IPS-18a (cell line): ENCODE results near the gene BCLAF1.
"Not testable (repeated sequence)": the region's sequence is repeated elsewhere in the genome, so short reads cannot be mapped to it uniquely, and the experiment has no call there.

Experiments used
- H3K27ac ChIP-seq: one replicate; pipeline ENCODE4 v1.5.1; 2013; ENCODE audit warnings: low read length
- H3K27me3 ChIP-seq: one replicate; pipeline ENCODE4 v1.6.1; 2013; ENCODE audit warnings: mild to moderate bottlenecking, low read length; ENCODE audit not compliant: control insufficient read depth, insufficient read depth
- H3K36me3 ChIP-seq: one replicate; pipeline ENCODE4 v1.6.1; 2013; ENCODE audit warnings: low read depth, low read length; ENCODE audit not compliant: control insufficient read depth
- H3K4me1 ChIP-seq: one replicate; pipeline ENCODE4 v1.6.1; 2013; ENCODE audit warnings: low read depth, low read length; ENCODE audit not compliant: control insufficient read depth
- H3K4me3 ChIP-seq: one replicate; pipeline ENCODE4 v1.5.1; 2013; ENCODE audit warnings: low read length
- H3K9ac ChIP-seq: one replicate; pipeline ENCODE4 v1.6.1; 2013; ENCODE audit warnings: mild to moderate bottlenecking, low read length, moderate library complexity
- H3K9me3 ChIP-seq: one replicate; pipeline ENCODE4 v1.6.1; 2013; ENCODE audit warnings: low read depth, low read length; ENCODE audit not compliant: control insufficient read depth

The BCLAF1 gene

GRCh38 chr6:136235233-136235564 is 54.4 kb downstream of the BCLAF1 start:
- H3K9ac ChIP-seq, result no peak overlapping the region
- H3K36me3 ChIP-seq, result no peaks in the 10 kb centered on the region
- no peaks in the 10 kb centered on the region for H3K27me3 ChIP-seq
- H3K27ac ChIP-seq, result no peak overlapping the region
- no peaks in the 10 kb centered on the region for H3K9me3 ChIP-seq
- H3K4me1 ChIP-seq, result no peaks in the 10 kb centered on the region
- no peak overlapping the region for H3K4me3 ChIP-seq

DNA sequence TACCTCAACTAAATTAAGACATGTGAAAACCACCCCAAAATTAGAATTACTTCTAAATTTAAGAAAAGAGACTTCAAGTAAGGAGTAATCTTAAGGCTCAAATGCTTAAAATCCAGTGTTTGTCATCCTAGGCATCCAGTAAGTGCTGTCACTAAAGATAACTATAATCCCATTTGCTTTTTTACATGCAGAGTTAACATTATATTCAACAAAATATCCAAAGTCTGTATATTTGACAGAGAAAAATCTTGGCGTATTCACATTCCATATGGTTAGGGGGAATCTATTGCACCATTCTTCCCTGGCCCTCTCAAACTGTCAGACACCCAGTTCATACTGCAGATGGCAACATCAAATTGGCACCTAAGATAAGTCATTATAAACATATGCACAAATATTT is 56.9 kb downstream of the BCLAF1 start:
- no peaks in the 10 kb centered on the region for H3K4me1 ChIP-seq
- H3K27me3 ChIP-seq, result no peaks in the 10 kb centered on the region
- no peak overlapping the region for H3K9ac ChIP-seq
- H3K36me3 ChIP-seq, result no peaks in the 10 kb centered on the region
- H3K4me3 ChIP-seq, result no peak overlapping the region
- no peaks in the 10 kb centered on the region for H3K9me3 ChIP-seq
- no peak overlapping the region for H3K27ac ChIP-seq

- Histone ChIP-seq H3K36me3 (no peaks in the 10 kb centered on the region), H3K4me1 (no peaks in the 10 kb centered on the region), H3K9me3 (no peaks in the 10 kb centered on the region), H3K9ac (no peak overlapping the region), H3K27me3 (no peaks in the 10 kb centered on the region), H3K4me3 (no peak overlapping the region), H3K27ac (no peak overlapping the region)
These were observed 59.3 kb downstream of the BCLAF1 start for GRCh38 chr6:136230219-136230853.

- Histone ChIP-seq H3K9me3 (no peaks in the 10 kb centered on the region), H3K4me3 (no peak overlapping the region), H3K27me3 (no peaks in the 10 kb centered on the region), H3K27ac (no peak overlapping the region), H3K9ac (no peak overlapping the region), H3K4me1 (no peaks in the 10 kb centered on the region), H3K36me3 (no peaks in the 10 kb centered on the region)
These were observed 60.8 kb downstream of the BCLAF1 start for GRCh38 chr6:136228814-136229213.

- Histone ChIP-seq H3K27me3 (no peaks in the 10 kb centered on the region), H3K9ac (no peak overlapping the region), H3K9me3 (no peaks in the 10 kb centered on the region), H3K4me1 (no peaks in the 10 kb centered on the region), H3K4me3 (no peak overlapping the region), H3K36me3 (no peaks in the 10 kb centered on the region), H3K27ac (no peak overlapping the region)
These were observed 62.8 kb downstream of the BCLAF1 start for GRCh38 chr6:136226674-136227377.

DNA sequence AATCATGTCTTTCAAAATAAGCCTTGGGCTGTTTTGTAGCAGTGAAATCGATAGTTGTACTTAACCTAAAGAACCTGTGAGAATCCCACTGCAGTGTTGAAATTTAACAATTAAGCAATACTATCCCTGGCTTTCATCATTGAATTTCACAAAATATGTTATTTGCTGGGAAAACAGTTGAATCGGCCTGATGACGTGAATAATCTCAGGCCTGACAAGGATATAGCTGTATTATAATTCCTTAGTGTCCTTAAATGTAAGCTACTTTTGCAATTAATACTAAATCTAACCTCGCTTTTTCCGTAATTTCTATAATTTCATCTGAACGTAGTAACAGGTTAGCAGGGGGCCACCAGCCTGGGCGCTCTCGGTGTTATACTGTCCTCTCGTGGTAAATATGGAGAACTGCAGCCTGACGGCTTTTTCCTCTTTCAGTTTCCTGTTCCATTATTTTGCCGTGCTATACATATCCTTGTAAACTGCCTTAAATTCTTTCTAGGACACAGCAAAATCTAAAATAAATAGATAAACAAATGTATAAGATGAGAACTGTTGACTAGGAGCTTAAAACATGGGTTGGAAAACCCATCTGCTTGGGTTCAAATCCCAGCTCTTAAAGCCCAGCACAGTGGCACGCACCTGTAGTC is 63.5 kb downstream of the BCLAF1 start:
- Histone ChIP-seq H3K9ac (no peak overlapping the region), H3K27me3 (no peaks in the 10 kb centered on the region), H3K9me3 (no peaks in the 10 kb centered on the region), H3K27ac (no peak overlapping the region), H3K4me1 (no peaks in the 10 kb centered on the region), H3K4me3 (no peak overlapping the region), H3K36me3 (no peaks in the 10 kb centered on the region)

- no peak overlapping the region for H3K4me3 ChIP-seq
- H3K4me1 ChIP-seq, result no peaks in the 10 kb centered on the region
- no peaks in the 10 kb centered on the region for H3K36me3 ChIP-seq
- no peaks in the 10 kb centered on the region for H3K27me3 ChIP-seq
- H3K9ac ChIP-seq, result no peak overlapping the region
- no peaks in the 10 kb centered on the region for H3K9me3 ChIP-seq
- no peak overlapping the region for H3K27ac ChIP-seq
These were observed 64.2 kb downstream of the BCLAF1 start for GRCh38 chr6:136225496-136225895.

DNA sequence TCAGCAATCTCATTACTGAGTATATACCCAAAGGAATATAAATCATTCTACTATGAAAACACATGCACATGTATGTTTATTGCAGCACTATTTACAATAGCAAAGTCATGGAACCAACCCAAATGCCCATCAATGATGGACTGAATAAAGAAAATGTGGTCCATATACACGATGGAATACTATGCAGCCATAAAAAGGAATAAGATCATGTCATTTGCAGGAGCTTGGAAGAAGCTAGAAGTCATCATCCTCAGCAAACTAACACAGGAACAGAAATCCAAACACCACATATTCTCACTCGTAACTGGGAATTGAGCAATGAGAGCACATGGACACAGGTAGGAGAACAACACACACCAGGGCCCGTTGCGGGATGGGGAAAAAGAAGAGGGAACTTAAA is 64.7 kb downstream of the BCLAF1 start:
- not testable (repeated sequence) for H3K9ac ChIP-seq, H3K4me1 ChIP-seq, H3K36me3 ChIP-seq, H3K4me3 ChIP-seq, H3K27me3 ChIP-seq, H3K27ac ChIP-seq, H3K9me3 ChIP-seq

DNA sequence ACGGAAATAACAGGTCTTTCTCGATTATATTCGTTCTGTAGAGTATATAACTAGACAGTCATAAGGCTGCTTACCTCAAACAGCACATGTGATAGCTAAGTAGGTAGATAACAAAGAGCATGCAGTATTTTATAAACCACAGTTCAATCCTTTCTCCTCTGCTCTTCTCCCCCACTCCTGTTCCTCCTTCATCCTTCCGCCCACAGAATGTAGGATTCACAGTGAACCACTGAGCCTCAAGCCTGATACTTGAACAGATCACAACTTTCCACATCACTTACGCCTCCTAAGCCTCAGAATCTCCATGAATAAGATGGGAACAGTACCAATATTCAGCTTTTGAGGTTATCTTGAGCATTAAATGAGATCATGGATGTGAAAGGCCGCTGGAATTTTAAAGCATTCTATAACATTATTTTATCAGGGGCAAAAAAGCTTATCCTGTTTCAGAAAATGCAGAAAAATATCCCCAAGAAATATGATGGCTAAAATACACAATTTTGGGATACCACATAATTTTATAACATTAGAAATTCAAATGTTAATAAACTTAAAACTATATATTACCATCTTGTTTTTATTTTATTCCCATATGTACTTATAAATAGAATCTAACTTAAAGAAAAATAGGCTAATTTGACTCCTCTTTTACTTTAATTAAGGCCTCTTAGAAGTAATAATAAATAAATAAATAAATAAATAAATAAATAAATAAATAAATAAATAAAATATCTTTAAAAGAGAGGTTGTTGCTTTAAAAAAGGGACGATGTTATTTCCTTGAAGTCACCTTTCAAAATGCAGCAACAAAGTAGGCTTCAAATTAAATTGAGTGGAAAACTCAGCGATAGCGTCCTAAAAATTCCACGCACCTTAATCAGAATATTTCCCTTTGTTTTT is 72.9 kb downstream of the BCLAF1 start:
- no peak overlapping the region for H3K27ac ChIP-seq
- no peak overlapping the region for H3K4me3 ChIP-seq
- no peak overlapping the region for H3K9ac ChIP-seq
- no peaks in the 10 kb centered on the region for H3K9me3 ChIP-seq
- H3K36me3 ChIP-seq, result no peaks in the 10 kb centered on the region
- no peaks in the 10 kb centered on the region for H3K4me1 ChIP-seq
- H3K27me3 ChIP-seq, result no peaks in the 10 kb centered on the region

DNA sequence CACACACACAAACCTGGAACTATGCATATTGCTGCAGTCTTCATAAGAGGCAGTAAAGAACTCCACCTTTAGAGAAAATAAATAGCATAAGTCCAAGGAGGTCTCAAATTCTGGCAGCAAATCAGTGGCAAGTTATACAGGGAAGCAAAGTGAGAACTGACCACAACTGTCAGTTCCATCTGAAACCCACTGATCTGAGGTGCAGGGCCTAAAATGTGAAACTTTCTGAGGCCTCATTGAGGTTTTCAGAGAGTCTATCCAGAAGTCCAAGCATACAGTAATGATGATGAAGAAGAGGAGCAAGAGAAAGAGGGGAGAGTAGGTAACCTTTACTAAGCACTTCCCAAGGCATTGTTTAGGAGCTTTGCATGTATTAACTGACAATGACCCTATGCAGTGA is 75.8 kb downstream of the BCLAF1 start:
- no peaks in the 10 kb centered on the region for H3K9me3 ChIP-seq
- H3K36me3 ChIP-seq, result no peaks in the 10 kb centered on the region
- no peaks in the 10 kb centered on the region for H3K4me1 ChIP-seq
- H3K4me3 ChIP-seq, result no peak overlapping the region
- no peaks in the 10 kb centered on the region for H3K27me3 ChIP-seq
- H3K9ac ChIP-seq, result no peak overlapping the region
- H3K27ac ChIP-seq, result no peak overlapping the region

DNA sequence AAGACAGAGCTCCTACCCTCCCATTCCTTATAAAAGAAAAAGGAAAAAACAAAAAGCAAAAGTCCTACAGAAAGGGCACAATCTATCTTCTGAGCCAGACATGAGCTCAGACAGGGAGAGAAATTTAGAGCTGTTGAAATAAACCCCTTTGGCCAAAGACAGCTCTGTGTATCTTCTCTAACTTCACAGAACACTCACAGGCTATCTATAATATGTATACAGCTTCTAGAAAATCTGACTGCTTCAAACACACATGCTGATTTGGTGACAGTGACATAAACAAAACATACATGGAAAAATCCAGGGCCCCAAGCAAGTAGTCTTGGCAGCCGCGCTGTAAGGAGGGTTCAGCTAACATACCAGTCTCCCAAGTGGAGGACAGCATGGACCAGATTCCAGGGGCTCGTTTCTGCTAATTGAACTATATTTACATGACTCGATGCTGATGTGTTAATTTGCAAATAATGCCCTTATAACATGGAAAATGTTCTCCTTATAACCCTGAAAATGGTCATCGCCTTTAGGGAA is 76.6 kb downstream of the BCLAF1 start:
- Histone ChIP-seq H3K9ac (no peak overlapping the region), H3K27ac (no peak overlapping the region), H3K27me3 (no peaks in the 10 kb centered on the region), H3K4me3 (no peak overlapping the region), H3K4me1 (no peaks in the 10 kb centered on the region), H3K36me3 (no peaks in the 10 kb centered on the region), H3K9me3 (no peaks in the 10 kb centered on the region)
